Measurements from ENCODE around the gene KCNQ5. TPM values are rescaled to one million over a fixed set of nuclear protein-coding genes. Genes with fewer than 3 reads are reported as not detected.

KCNQ5 gene
- total RNA-seq, 4 donors from 2014 or later = 0.14 to 1.2 (median 0.48) TPM; not detected in 1

DNA sequence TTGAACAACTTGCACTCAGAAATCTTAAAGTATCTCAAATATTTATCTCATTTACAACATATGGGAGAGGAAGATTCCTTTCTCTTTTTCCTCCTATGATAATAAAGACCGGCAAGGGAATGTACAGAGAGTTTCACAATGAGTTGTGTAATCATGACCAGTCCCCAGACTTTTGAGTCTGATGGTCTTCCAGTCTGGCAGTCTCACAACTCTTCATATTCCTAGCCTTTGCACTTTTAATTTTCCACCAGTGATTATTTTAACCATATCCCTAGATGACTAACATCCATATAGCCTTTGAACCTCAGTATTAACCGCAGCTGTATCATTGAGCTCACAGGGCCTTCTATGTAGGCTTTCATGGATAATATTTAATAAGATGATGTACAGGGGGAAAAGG lies 324.9 kb downstream of the KCNQ5 start:
- TF ChIP-seq POLR2A (IDR thresholded peaks at IDR 0.05) = no peak
- no peak for DNase-seq
- no peak overlapping the region for H3K4me3 ChIP-seq
- no peaks in the 10 kb centered on the region for H3K27me3 ChIP-seq
- no peak overlapping the region for H3K27ac ChIP-seq
- H3K9me3 ChIP-seq = no peaks in the 10 kb centered on the region
- no peaks in the 10 kb centered on the region for H3K36me3 ChIP-seq
- H3K4me1 ChIP-seq = no peaks in the 10 kb centered on the region
- intact Hi-C loops (cut with DNase I; ENCODE audit: low total_unique reads) = no loop called here
- in situ Hi-C loops (cut with MboI; ENCODE audit: low pct_ligation_motif_present in 1 of 4, low pct_unique_long_range_greater_than_20kb in 1 of 4, low sequenced_read_pairs in 3 of 4) = no loop called here
- WGBS, 2 donors (ENCODE audit: low coverage in 1 of 2) = 80 to 87% methylated on average over 2 of the region's 2 CpGs

DNA sequence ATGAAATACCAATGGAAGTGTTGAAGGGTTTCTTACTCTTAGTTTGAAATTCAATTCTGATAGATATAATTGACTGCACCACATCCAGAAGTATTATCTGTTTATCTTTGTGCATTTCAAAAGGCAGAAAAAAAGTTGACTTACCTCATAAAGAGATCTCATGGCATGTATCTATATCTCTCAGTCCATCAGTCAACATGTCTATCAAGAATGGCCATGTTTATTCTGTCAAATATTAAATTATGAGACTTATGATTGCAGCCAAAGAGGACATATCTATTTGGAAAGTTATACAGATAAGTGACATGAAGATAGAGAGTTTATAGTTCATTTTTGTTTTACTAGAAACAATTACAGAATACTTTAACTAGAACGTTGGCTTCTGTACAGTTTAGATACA lies 325.7 kb downstream of the KCNQ5 start:
- in situ Hi-C loops (cut with MboI; ENCODE audit: low pct_ligation_motif_present in 1 of 4, low pct_unique_long_range_greater_than_20kb in 1 of 4, low sequenced_read_pairs in 3 of 4) (no loop called here), intact Hi-C loops (cut with DNase I; ENCODE audit: low total_unique reads) (no loop called here)
- no peaks in the 10 kb centered on the region for H3K9me3 ChIP-seq
- TF ChIP-seq EP300 (IDR thresholded peaks at IDR 0.05; ENCODE audit: low read depth) (no peak), POLR2AphosphoS5 (IDR thresholded peaks at IDR 0.05) (no peak), POLR2A (IDR thresholded peaks at IDR 0.05) (no peak)
- TF ChIP-seq, protein P1, sequence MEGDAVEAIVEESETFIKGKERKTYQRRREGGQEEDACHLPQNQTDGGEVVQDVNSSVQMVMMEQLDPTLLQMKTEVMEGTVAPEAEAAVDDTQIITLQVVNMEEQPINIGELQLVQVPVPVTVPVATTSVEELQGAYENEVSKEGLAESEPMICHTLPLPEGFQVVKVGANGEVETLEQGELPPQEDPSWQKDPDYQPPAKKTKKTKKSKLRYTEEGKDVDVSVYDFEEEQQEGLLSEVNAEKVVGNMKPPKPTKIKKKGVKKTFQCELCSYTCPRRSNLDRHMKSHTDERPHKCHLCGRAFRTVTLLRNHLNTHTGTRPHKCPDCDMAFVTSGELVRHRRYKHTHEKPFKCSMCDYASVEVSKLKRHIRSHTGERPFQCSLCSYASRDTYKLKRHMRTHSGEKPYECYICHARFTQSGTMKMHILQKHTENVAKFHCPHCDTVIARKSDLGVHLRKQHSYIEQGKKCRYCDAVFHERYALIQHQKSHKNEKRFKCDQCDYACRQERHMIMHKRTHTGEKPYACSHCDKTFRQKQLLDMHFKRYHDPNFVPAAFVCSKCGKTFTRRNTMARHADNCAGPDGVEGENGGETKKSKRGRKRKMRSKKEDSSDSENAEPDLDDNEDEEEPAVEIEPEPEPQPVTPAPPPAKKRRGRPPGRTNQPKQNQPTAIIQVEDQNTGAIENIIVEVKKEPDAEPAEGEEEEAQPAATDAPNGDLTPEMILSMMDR (IDR thresholded peaks at IDR 0.05) = no peak
- no peaks in the 10 kb centered on the region for H3K27me3 ChIP-seq
- H3K4me1 ChIP-seq = no peaks in the 10 kb centered on the region
- no peaks in the 10 kb centered on the region for H3K36me3 ChIP-seq
- 35 to 43% methylated on average over 1 of the region's 1 CpG for WGBS, 2 donors (ENCODE audit: low coverage in 1 of 2)
- H3K27ac ChIP-seq = no peak overlapping the region
- no peak overlapping the region for H3K4me3 ChIP-seq
- no peak for DNase-seq

DNA sequence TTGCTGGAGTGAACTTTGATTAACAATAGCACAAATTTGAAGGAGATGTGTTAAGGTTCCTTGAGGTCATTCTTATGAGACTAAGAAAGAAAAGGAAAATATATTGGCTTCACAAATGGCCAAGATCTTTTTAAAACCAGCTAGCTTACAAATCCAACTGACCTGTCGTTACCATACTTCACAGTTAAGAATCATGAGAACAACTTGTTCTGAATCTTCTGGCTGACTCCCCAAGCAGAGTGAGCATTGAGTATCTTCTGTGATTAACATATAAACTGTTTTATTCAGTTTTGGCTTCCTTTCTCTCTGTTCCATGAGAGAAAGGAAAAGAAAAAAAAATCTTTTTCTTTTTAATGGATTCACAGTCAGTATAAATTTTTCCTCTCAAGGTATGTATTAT lies 326.3 kb downstream of the KCNQ5 start:
- TF ChIP-seq POLR2AphosphoS5 (IDR thresholded peaks at IDR 0.05) (no peak), POLR2A (IDR thresholded peaks at IDR 0.05) (no peak)
- in situ Hi-C loops (cut with MboI; ENCODE audit: low pct_ligation_motif_present in 1 of 4, low pct_unique_long_range_greater_than_20kb in 1 of 4, low sequenced_read_pairs in 3 of 4) (no loop called here), intact Hi-C loops (cut with DNase I; ENCODE audit: low total_unique reads) (no loop called here)
- Histone ChIP-seq H3K9me3 (no peaks in the 10 kb centered on the region), H3K27ac (no peak overlapping the region), H3K27me3 (no peaks in the 10 kb centered on the region), H3K4me3 (no peak overlapping the region), H3K4me1 (no peaks in the 10 kb centered on the region), H3K36me3 (no peaks in the 10 kb centered on the region)
- WGBS, 2 donors (ENCODE audit: low coverage in 1 of 2) = 38 to 78% methylated on average over 1 of the region's 1 CpG
- DNase-seq = no peak

DNA sequence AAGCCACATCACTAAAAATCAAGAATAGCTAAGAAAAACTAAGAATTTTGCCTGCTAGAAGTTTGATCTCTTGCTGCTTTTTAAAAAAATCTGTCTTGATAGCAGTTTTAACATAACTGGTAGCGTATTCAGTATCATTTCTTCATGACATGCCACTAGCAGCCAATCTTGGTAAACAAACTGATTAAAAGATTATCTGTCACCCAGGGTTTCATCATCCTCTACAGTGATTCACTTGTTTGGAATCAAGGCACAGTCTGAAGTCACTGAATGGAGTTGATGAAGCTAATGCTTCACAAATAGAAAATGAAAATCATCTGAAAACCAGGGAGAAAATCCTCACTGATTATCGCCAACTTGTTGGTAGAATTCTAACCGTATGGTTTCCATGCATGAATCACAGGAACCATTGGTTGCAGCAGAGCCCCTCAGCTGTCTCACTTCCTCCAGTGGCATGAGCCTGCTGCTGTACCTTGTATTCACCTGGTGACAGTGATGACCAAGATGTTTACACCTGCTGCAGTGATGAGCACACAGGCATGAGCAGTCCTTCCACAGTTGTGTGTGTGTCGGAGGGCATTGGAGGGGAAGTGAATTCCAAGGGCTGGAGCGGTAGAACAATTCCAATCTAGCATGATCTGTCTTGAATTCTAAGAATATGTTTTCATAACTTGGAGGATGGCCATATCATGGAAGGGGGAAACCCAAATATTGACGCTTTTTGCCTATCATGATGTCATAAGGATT lies 328.4 kb downstream of the KCNQ5 start:
- Histone ChIP-seq H3K9me3 (no peaks in the 10 kb centered on the region), H3K27ac (no peak overlapping the region), H3K36me3 (no peaks in the 10 kb centered on the region), H3K4me1 (peaks cover 0 to 4% (median 2%) of the 10 kb centered on the region in 4 donors), H3K4me3 (no peak overlapping the region), H3K27me3 (no peaks in the 10 kb centered on the region)
- in situ Hi-C loops (cut with MboI; ENCODE audit: low pct_ligation_motif_present in 1 of 4, low pct_unique_long_range_greater_than_20kb in 1 of 4, low sequenced_read_pairs in 3 of 4) = no loop called here
- TF ChIP-seq, protein P1 (IDR thresholded peaks at IDR 0.05) = no peak
- TF ChIP-seq POLR2AphosphoS5 (IDR thresholded peaks at IDR 0.05) (peak in 1 of 3 donors; percentile 58), POLR2A (IDR thresholded peaks at IDR 0.05) (no peak), EP300 (IDR thresholded peaks at IDR 0.05; ENCODE audit: low read depth) (no peak)
- 77 to 83% methylated on average over 3 to 6 of the region's 6 CpGs for WGBS, 2 donors (ENCODE audit: low coverage in 1 of 2)
- DNase-seq = no peak
- intact Hi-C loops (cut with DNase I; ENCODE audit: low total_unique reads) = no loop called here

DNA sequence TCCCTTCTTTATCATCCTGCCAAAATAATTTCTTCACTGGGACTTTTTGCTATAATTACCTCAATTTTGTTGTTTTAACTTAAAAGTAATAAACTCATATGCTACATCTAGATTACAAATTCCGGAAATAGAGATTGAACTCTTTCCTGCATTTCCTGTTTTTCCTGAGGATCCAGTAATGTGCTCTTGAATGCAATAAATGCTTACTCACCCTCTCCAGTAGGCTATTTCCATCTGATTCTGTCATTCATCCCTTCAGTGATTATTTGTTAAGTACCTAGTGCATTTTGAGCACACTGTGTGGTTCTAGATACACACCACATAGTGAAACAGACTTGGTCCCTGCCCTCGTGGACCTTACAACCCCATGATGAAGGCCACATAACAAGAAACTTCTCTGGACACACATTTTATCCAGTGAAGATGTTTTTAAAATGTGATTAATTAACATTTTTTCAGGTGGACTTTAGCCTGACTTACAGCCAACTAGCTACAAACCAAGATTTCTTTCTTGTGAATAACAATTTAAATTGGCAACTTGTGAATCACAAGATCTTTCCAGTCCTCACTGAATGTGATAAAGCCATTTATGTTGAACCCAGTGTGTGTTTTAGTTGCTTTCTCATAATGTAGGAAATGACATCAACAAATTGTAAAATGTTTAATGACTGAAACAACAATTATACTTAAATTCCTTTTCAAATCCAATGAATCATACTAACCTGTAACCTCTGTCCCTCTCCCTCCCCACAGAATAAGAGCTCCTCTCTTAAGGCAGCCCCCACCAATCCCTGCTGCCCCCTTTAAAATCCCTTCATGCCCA lies 331.2 kb downstream of the KCNQ5 start:
- H3K27ac ChIP-seq = no peak overlapping the region
- no peak overlapping the region for H3K4me3 ChIP-seq
- H3K9me3 ChIP-seq = no peaks in the 10 kb centered on the region
- no peaks in the 10 kb centered on the region for H3K27me3 ChIP-seq
- TF ChIP-seq POLR2AphosphoS5 (IDR thresholded peaks at IDR 0.05) (no peak), POLR2A (IDR thresholded peaks at IDR 0.05) (no peak), EP300 (IDR thresholded peaks at IDR 0.05; ENCODE audit: low read depth) (no peak)
- TF ChIP-seq, protein P1 (IDR thresholded peaks at IDR 0.05) = no peak
- intact Hi-C loops (cut with DNase I; ENCODE audit: low total_unique reads) (no loop called here), in situ Hi-C loops (cut with MboI; ENCODE audit: low pct_ligation_motif_present in 1 of 4, low pct_unique_long_range_greater_than_20kb in 1 of 4, low sequenced_read_pairs in 3 of 4) (no loop called here)
- DNase-seq = no peak
- 34 to 56% methylated on average over 2 of the region's 2 CpGs for WGBS, 2 donors (ENCODE audit: low coverage in 1 of 2)
- no peaks in the 10 kb centered on the region for H3K36me3 ChIP-seq
- H3K4me1 ChIP-seq = peaks cover 0 to 4% (median 2%) of the 10 kb centered on the region in 4 donors

Data from transverse colon (tissue), 4 donors.